Stimulated activated CD8-positive, alpha-beta memory T cell treated with anti-CD3 and anti-CD28 coated beads, Interleukin-7, amount 100 ng/mL, for 24 hours (primary cell): ENCODE results near the gene STK32B.

Experiments used
- DNase-seq: peaks from one replicate; pipeline ENCODE4 v3.0.0-alpha.2; 2020; ENCODE audit warnings: low read depth

STK32B gene

DNA sequence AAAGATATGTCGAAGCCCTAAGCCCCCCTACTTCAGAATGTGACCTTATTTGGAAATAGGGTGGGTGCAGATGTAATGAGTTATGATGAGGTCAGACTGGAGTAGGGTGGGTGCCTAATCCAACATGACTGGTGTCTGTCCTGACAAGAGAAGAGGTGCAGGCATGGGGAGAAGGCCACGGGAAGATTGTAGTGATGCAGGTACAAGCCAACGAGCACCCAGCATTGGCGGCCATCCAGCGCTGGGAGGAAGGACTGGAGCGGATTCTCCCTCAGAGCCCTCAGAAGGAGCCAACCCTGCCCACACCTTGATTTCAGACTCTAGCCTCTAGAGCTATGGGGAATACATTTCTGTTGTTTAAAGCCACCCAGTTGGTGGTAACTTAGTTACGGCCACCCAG lies 419.9 kb downstream of the STK32B start:
- DNase-seq: no peak

DNA sequence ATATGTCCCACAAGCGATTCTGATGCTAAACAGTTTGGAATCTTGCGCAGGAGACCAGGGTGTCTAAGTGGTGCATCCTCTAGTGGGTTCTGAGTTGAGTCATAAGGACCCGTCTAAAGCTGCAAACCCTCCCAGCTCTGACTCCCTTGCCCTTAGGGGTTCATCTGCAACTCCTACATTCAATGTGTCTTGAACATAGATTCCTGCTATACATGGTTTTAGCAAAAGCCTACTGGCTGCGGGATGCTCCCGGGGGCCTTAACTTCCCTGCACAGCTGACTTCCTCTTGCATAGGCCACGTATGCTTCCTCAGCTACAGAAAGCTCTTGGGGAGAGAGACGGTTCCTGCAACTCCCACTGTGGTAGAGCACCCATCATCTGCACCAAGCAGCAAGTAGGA lies 420.4 kb downstream of the STK32B start:
- no peak for DNase-seq

DNA sequence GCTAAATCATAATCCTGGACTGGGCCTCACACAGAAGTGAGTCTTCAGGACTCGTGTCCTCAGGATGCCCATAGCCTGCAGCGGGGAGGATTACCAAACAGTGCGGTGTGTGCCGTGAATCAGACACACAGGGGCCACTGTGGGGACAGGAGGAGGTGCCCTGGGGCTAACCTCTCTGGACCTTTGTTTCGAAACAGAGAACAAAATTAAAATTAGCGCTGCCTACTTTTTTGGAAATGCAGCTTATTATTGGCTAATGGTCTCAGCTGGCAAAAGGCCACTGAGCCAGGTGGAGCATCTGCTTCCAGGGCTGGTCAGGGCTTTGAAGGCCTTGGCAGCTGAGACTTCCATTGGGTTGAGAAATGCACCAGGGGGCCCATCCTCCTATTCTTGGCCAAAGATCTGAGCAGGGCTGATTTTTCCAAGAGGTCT lies 420.9 kb downstream of the STK32B start:
- DNase-seq: no peak

DNA sequence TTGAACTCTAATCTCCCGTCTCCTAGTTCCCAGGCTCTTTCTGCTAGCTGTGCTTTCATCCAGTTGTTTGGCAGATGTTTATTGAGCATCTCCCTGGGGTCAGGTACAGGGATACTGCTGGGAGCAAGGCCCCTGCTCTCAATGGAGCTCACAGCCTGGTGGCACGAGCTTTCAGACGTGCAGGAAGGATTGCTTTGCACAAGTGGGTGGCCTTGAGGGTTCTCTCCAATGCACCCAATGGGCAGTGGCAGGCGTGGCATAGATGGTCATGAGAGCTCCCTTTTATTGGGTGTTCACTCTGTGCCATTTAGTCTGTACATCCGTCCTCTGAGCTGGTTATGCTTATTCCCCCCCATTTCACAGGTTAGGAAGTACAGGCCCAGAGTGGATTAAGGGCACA lies 421.8 kb downstream of the STK32B start:
- no peak for DNase-seq

DNA sequence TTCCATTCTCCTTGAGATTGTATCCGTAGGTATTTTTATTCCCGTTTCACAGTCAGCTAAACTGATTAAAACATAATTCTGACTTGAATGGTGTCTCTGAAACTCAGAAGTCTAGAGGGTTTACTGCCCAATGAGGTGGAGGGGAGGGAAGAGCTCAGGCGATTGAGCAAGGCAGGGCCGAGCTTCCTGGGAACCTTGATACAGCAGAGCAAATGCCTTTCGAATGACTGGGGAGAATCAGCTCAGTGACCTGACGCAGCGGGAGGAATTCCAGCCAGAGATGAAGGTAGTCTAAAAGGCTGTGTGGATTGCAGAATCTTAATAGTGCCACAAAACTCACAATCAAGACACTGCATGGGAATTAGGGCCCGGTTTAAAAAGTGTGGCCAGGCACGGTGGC lies 423.5 kb downstream of the STK32B start:
- DNase-seq: no peak

DNA sequence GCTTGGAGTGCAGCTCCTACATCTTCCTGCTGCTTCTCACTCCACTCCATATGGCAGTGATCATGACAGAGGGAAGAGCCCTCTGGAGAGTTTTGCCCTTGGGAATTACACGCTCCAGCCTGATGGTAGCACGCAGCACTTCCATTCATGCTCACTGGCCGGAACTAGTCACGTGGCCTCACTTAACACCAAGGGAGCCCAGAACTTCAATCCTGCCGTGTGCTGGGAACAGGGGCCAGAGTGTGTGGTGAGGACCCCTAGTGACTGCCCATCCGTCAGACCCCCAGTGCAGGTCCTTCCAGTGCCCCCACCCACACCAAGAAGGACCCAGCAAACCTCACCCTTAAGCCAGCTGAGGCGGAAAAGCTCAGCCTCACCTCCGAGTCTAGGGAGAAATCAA lies 426.3 kb downstream of the STK32B start:
- DNase-seq: no peak

DNA sequence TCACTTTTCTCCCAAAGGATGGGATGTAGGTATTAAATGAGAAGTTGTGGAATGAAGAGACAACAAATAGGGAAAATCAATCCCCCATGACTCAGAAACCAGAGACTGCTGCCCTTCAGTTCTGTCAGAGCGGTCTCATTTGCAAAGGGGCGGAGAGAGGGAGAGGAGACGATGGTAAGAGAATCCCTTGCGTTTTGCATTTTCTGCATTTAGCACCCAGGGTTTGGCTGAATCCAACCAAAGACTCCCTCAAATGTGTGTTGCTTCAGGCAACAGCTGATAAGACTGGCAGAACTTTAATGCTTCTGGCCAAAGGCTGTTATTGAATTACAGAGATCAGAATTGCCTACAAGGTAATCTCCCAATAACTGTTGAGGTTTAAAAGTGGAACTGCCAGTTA lies 426.9 kb downstream of the STK32B start:
- no peak for DNase-seq

DNA sequence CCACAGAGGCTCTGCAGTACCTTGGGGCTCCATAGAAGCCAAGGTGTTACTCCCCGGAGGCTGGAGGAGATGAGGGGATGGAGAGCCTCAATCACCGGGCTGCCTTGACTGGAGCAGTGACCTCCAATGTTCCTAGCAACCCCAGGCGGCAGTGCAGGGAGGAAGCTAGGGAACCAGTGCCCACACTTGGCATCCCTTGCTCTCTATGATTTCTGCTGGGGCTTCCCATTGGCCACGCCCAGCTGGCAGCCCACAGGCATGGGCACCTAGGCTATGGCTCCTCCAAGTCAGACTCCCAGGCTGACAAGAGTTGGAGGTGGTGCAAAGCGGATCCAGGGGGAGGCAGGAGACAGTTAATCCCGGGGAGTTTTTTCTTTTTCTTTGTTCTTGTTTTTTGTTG lies 427.4 kb downstream of the STK32B start:
- DNase-seq: no peak

DNA sequence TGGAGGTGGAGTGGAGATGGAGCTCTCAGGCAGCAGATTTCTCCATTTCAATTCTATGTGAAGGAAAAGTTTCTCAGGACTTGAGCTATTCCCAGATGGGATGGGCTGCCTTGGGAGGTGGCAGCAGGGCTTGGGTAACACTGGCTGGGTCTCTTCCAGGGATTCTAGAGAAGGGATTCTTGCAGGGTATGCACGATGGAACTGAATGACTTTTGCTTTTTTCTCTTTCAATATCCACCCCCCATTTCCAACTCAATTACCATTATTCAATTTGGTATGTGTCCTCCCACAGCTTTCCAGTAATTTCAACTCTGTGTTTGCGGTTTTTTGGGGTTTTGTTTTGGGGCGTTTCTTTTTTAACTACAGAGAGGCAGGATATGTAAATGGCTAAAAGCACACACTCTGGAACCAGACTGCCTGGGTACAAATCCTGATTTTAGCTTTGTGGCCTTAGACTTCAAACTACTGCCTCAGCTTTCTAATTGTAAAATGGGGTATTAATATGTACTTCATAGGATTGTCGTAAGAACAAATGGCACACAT lies 428.3 kb downstream of the STK32B start:
- DNase-seq: no peak

DNA sequence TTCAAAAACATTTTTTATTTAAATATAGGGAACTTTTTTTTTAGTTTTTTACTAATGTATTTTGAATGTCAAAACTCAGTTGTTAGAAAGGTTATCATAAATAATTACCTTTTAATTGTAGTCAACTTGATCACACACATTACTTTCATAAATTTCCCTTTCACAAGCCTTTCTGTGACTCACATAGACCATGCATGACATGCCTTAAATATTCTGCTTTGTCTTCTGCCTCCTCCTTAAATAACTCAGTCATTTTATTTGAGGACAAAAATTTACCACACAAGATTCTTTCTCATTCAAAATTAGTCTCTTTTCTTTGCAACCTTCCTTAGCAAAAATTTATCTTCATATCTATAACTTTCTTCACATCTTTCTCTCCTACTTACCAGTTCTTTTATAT lies 437.1 kb downstream of the STK32B start:
- DNase-seq: no peak

DNA sequence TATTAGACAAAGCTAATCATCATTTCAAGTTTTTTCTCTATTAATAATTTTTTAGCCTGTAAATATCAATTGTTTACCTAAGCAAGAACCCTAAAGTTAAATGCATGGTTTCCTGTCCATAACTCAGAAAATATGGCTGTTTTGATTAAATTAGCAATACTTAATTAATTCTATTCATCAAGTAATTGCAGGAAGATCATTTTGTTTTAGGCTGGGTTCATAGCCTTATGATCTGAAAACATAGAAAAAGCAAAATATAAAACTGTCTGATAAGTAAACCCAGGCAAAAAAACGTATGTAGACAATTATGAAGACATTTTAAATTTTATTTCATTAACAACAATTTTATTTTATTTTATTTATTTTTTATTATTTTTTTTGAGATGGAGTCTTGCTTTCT lies 438.0 kb downstream of the STK32B start:
- DNase-seq: no peak

DNA sequence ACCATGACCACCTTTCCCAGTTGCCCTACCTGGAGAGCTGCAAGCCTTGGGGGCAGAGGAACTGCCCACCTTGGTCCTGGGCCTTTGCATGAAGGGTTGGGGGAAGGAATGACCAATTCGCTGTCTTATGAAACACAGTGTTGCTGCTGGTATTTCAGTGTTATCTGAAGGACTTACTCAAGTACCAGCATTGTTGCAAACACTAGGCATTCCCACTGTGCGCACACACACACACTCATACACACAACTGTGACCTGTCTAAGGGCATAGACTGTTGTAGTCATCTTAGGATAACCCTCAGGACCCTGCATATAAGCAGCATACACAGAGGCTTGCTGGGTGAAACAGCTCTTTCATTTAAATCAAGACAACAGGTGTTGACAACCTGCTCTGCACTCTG lies 446.2 kb downstream of the STK32B start:
- no peak for DNase-seq

DNA sequence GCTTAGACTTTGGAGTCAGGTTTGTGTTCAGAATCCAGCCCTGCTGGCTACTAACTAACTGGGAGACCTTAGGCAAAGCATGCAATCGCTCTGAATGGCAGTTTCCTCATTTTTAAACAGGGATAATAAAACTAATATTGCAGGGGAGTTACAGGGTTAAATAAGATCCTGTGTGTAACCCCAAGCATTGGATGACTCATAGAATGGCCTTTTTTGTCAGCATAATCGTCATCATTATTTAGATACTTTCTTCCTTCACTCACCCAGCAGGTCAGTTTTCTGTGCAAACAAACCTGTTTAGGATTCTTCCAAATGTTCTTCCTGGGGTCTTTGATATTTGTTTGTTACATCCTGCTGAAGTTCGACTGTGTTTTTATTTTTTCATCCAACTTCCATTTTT lies 448.9 kb downstream of the STK32B start:
- DNase-seq: no peak

DNA sequence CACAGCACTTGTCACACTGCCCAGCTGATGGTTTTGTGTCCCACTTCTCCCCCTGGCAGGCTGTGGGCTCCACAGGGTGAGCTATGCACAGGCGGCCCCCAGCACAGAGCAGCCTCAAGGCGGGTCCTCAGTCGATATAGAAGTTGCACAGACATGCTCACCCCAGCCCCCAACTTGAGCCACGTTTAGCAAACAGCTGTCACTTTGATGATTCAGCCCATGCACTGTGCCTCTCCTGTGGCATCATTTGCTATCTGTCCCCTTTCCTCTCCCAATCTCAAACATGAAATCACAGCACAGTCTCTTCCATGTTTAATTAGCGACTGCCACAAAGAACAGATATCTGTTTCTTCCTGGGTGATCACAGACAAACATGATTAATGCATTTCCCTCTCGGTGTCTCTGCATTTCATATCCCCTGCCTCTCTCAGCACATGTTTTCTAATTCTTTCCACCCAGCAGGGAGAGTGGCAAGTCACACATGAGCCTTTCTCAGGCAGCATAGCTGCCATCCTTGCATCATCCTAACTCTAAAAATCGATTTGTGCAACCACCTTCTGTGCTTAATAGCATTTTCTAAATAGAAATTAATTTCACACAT lies 452.2 kb downstream of the STK32B start:
- no peak for DNase-seq

DNA sequence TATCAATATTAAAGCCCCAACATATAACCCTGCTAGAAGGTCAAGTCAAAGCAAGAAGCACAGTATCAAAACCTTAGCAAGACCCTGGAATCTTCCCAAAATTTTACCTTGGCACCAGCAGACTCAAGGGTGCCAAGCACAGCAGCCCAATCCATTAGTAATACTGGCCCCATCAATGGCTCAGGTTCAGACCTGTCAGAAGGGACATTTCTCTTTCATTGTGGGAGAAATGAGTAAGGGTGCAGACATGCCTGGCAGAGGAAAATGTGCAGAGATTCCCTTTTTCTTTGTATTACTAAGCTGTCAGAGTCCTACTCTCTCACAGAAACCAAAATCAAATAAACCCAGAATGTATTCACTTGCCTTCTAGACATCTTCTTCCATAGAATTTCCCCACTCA lies 453.2 kb downstream of the STK32B start:
- no peak for DNase-seq

DNA sequence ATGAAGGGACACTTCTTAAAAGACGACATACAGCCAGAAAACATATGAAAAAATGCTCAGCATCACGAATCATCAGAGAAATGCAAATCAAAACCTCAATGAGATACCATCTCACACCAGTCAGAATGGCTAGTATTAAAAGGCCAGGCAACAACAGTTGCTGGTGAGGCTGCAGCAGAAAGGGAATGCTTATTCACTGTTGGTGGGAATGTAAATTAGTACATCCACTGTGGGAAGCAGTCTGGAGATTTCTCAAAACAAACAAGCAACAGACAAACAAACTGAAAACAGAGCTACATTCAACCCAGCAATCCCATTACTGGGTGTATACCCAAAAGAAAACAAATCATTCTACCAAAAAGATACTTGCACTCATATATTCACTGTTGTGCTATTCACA lies 459.2 kb downstream of the STK32B start:
- DNase-seq: no peak

DNA sequence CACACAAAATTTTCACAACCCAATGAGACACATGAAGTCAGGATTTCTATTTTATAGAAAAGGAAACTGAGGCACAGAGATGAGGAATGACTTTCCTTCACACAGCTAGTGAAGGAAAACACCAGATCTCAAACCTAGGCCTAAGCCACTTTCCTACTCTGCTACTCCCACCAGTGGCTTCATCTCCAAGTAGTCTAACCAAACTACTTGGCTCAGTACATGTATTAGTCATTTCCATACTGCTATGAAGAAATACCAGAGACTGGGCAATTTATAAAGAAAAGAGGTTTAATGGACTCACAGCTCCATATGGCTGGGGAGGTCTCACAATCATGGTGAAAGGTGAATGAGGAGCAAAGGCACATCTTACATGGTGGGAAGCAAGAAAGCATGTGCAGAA lies 460.5 kb downstream of the STK32B start:
- DNase-seq: no peak

DNA sequence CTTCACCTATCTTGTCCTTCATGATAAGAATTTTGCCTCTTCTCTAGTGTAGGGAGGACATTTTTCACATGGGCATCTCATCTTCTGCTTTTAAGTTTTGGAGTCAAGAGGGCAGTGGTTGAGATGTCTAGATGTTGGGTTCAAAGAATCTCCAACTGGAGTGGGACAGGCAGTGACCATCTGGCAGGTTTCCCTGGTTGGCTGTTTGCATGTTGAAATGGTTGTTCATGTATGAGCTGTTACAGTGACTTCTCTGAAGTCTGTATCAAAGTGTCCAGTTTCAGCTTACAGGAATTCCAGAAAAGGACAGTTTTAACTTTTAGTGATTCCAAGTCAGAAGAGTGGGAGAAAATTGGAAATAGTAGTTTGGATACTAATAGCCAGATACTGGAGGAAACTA lies 464.4 kb downstream of the STK32B start:
- DNase-seq: no peak

DNA sequence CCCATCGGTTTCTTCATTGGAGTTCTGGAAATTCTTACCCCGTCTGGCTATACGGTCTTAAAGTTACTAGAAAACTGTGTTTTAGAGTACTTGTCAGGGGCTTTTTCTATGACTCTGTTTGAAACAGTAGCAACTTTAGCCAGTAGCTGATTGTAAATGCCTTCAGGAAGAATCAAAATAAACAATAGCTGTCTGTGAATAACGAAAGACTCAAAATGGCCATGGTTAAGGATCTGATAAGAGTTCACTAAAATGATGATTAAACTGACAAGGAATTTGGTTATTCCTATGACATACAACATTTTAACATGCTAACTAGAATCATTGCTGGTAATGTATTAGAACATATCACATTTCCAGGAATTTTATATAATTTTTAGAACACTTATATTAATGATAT lies 466.1 kb downstream of the STK32B start:
- DNase-seq: no peak

DNA sequence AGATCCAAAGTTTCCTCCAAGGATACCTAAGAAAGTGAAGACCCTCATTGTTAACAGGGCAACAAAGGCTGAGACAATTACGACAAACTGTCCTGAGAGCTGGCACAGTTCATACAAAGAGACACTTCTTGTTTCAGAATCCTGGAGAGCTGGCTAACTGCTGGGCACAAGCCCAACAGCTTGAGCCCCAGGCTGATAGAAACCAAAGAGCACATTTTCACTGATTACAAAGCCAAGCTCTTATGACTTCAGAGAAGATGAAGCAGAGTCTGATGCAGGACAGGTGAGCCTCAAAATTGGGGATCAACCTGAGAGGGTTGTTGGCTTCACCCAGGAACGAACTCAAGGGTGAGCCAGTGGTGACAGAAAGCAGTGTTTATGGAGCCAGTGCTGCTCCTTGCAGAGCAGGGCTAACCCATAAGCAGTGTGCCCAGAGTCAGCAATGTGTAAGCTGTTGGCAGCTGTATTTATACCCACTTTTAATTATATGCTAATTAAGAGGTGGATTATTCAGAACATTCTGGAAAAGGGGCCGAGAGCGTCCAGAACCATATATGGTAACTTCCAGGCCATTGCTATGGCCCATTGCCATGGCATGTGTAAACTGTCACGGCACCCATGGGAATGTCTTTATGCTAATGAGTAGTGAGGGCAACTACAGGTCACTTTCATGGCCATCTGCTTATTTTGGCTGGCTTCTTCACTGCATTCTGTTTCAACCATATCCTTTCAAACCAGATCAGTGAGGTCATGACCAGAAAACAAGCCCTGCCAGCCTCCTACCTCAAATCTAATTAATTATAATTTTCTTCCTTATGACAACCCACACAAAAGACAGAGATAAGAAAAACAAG lies 473.4 kb downstream of the STK32B start:
- no peak for DNase-seq

DNA sequence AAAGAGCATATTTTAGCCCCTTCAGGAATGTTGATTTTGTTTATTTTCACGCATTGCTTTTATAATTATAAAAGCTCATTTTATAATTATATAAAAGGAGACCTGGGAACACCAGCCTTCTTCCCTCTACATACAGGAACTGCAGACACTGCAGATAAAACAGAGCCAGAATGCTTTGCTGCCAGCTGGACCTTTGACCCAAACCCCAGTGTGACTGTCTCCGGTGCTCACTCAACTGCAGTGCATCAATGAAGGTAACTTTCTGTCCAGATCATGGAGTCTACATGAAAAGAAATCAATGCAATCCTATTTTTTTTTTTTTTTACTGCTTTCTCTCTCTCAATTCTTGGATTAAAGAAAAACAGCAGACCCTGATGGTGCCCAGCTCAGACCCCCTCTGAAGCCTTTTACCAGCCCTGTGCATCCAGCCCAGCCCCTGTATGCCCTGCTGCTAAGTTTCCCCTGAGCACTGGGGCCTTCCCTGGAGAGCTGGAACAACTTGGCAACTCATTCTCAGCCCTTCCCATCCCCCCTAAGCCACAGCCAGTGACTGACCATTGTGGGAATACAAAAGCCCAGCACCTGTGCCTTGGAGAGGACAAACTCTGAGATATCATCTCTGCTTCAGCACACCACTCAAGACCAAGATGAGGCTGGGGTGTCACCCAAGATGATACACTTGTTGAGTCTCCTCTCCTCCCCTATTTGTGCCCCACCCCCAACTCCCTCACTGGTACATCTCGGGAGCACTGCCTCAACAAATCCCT lies 475.0 kb downstream of the STK32B start:
- DNase-seq: no peak

DNA sequence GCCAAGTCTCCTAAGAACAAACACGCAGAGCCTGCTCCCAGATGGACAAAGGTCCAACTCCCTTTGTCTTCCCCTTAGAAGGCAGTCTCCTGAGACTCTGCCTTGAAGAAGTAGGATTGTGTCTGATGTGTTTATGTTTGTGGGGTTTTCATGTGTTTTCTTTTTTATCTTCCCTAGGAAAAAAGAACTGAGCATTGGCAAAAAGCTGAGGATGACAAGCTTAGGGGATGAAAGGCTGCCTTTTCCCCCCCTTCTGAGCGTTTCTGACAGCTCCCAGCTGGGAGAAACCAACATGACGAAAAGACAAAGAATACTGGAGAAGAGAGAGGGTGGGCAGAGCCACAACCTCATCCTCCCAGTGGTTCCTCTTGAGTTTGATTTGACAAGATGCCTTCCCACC lies 475.9 kb downstream of the STK32B start:
- no peak for DNase-seq

DNA sequence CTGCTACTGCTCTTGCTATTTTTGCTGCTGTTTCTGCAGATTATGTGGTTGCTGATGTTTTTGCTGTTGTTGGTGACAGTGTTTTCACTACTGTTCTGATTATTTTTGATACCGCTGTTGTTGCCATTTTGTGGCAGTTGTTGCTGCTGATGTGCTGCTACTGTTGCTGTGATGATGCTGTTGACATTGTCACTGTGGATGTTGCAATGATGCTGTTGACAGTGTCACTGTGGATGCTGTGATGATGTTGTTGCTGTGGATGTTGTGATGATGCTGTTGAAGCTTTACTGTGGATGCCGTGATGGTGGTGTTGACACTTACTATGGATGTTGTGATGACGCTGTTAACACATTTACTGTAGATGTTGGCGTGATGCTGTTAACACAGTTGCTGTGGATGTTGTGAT lies 476.8 kb downstream of the STK32B start:
- no peak for DNase-seq
